ENCODE measurements around the gene TSPAN15.

The TSPAN15 gene

DNA sequence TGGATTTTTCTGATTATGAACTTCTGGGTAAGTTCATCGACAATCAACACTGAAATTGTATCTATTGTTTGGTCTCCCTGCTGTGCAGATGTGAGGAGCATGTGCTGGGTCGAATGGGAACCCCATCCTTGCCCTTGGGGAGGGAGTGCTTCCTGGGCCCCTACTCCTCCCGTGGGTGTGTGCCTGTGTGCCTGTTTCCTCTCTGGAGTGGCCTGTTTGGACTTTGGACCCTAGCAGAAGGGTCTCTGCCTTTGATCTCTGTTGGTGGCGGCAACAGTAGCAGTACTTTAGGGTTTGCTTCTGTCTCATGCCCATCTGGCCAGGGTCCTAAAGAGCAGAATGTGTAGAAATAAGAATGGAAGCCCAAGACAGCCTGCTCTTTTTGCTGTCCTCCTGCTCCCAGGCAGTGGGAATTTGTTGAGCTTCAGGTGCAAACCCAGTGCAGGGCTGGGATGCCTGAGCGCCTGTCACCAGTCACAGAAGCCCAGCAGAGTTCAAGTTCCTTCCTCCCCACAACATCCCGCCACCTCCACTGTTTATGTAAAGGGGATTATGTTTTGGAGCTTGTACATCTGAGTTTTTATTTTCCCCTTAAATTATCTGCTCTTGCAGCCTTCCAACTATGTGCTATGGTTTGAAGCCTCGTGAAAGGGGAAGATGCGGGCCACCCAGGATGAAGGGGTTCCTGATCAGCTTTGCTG is 33.1 kb upstream of the TSPAN15 start:
- DNase-seq, result no peak

DNA sequence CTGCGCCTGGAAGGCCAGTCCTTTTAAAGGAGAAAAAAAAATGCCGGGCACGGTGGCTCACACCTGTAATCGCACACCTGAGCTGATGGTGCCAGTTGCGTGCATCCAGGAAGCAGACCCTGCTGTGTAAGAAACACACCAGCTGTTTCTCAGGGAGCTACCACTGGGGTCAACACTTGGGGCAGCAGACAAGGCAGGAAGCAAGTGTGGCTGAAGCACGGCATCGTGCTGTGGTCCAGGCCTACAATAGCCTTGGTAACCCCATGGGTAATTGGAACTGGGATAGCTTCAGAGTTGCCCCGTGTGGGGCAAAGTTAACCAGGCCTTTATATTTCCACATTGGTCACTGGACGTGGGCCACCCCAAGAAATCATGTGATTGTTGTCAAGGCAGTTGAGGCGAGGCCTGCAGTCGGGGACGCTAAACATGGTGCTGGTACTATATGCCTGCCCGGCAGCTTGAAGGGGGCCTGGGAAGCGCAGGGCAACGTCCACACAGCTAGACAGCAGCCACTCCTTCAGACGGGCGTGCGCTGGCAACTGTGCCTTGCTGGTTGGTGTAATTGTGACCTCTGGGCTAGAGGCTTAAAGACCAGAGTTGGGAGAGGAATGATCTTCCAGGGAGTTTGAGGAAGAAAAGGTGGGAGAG is 32.0 kb upstream of the TSPAN15 start:
- DNase-seq, result no peak

DNA sequence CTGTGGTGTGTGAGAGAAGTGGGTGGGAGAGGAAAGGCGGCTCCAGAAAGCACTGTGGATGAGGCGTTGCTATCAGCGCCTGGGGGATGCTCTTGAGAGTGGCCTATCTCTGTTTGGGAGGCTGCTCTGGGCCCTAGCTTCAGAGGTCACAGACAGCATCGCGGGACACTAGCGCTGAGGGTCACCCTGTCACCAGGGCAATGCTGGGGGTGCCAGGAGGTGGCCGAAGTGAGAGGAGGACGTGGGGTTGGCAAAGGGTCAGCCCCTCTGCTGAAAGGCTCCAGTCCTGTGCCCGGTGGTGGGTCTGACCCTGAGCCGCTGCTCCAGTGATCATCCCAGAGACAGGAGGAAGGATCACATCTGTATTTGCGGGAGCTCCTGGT is 31.5 kb upstream of the TSPAN15 start:
- no peak for DNase-seq

DNA sequence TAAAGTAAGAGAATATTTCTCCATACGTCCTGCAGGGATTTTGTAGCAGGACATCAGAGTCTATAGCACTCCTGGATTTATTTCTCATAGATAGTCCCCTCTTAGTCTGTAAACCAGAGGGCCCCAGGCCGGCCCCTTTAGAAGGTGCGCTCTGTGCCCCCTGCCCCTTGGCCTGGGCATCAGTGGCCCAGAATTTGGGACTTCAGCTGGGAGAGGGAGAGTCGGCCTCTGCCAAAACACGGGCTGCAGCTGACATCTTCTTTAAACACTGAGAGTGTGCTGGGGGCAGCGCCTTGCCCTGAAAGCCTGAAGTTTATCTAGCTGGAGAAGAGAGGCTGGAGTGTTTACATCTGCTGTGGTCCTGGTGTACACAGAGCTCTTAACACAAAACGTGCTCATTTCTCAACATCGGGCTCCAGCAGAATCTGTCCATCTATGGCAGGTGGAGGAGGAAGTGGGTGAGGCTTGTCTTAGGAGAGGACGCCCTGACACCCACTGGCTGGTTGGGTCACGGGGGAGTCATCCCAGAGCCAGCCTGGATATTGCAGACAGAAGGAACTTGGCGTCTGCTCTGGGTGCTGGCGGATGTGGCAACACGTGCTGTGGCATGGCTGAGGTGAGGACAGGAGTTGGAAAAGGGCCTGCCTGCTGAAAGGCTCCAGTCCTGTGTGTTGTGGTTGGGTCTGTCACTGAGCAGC is 29.5 kb upstream of the TSPAN15 start:
- DNase-seq, result no peak

DNA sequence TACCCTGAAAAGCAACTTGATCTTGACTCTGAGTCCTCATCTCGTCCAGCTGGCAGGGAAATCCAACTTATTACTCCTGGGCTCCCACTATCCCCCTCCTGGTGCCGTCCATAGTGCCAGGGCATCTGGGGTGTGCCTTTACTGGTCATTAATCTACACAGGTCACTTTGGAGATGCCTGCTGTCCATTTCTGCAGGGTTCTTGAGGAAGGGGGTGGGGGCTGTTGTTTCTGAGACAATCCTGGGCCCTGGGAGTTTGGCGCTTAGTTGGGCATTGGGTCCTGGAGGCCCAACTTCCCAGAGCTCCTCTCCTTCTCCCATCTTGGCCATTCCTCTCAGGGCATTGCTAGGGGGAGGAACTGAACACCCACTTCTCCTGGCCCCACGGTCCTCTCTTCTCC is 28.6 kb upstream of the TSPAN15 start:
- DNase-seq, result no peak

DNA sequence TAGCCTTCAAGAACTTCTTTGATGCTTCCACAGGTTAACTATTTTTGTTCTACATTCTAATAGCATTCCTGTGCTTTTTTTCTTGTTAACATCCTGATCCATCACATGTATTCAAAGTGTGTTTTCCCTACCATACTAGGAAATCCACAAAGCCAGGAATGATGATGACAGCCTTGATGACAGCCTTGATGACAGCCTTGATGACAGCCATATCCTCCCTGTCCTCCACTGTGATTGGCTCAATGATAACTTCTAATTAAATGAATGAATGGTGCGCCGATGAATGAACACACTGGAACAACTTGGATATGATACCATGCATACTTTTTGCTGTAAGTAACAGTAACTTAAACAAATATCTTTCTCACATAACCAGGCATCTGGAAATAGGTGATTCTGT is 26.2 kb upstream of the TSPAN15 start:
- no peak for DNase-seq

DNA sequence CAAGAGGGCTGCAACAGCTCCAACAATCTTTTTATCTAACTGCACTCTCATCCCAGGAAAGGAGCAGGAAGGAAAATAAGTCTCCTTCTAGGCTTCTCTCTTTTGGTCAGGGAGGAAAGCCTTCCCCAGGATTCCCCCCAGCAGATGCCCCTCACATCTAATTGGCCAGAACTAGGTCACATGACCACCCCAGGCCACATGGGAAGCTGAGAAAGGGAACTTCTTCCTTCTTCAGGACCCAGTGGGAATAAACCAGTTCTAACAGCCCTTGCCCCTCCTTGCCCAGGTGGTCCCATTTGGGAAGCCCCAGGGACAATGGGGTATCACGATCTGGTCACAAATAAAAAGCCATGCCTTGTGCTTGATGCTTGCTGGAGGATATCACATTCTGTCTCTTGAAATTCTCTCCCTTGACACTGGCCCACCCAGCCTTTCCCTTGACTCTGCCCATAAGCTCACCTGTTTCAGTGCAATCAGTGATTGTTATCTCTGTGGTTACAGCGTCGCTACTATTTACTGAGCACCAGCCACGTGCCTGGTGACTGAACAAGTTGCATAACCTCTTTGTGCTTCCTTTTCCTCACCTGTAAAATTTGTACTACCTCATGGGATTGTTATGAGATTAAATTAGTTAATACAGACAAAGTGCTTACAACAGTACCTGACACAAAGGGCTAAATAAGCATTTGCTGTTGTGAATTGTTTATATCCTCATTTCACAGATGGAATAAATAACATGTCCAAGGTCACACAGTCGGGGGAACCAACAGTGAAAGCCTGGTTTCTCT is 25.6 kb upstream of the TSPAN15 start:
- DNase-seq, result peak; percentile 3

DNA sequence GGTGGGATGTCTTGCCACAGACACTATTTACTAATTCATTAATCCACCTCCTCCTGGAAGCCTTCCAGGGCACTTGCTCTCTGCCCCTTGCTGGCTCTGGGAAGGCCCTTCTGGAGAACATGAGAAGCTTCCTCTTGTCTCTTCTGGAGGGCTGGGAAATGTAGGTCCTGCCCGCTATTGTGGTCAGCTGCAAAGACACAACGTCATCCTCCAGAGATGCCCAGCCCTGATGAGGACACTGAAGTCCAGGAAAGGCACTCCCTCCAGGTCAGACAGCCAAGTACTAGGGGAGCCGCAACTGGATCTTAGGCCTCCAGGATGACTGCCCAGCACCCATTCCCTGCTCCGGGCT is 24.9 kb upstream of the TSPAN15 start:
- DNase-seq, result no peak

DNA sequence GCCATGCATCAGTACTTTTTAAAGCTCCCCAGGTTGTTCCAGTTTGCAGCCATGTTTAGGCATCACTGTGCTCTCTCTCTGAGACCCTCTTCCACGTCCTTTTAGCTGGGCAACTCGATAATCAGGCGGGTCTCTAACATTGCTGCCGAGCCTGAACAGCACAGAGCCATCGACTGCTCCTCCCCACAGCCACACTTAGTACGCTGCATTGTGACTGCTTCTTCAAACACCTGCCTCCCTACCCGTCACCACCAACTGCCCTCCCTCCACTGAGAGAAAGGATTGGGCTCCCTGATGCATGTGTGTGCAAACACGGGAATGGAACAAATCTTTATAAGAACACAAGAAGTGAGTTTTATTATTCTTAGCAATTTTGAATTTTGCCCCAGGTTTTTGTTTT is 23.1 kb upstream of the TSPAN15 start:
- DNase-seq, result no peak

DNA sequence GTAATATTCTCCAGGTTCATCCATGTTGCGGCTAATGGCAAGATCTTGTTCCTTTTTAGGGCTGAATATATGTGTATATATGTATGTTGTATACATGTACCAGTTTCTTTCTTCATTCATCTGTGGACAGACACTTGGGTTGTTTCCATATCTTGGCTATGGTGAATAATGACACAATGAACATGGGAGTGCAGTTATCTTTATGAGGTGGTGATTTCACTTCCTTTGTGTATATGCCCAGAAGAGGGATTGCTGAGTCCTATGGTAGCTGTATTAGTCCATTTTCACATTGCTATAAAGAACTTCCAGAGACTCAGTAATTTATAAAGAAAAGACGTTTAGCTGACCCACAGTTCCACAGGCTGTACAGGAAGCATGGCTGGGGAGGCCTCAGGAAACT is 17.1 kb upstream of the TSPAN15 start:
- no peak for DNase-seq

DNA sequence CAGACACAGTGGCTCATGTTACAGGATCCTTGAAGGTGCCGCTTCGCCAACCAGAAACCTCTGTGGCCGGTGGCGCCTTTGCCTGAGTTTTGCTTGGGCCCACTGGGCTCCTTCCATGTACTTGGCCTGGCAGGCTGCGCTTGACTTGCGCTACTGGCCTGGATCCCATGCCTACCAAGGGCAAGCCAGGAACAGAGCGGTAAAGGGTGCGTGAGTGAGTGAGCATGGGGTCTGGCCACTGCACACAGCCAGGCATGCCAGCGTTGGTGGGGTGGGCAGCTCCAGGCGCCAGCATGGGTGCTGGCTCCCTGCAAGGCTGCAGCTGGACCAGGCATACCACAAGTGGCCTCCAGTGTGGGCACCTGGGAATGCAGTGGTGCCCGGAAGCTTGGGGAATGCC is 16.3 kb upstream of the TSPAN15 start:
- DNase-seq, result no peak

DNA sequence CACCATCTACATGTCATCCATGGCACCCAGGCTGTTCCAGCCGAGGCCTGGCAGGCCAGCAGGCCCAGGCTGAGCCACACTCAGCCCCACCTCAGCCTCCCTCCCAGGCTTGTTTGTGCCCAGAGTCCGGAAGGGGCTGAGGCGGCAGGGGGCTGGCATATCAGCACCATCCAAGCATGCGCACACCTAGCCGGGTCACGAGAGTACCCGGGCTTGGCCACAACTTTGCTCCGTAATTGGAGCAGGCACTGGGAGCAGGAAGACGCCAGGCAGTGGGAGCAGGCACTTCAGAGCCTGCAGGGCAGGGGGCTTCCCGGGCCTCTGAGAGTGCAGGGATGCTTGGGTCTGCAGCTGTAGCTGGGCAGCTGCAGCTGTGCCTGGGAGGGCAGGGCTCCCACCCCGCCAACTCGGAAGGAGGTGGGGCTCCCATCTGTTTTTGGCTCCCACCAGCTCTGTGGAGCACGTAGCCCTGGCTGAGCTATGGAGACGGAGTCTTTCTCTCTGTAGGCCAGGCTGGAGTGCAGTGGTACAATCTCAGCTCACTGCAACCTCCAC is 15.2 kb upstream of the TSPAN15 start:
- no peak for DNase-seq

DNA sequence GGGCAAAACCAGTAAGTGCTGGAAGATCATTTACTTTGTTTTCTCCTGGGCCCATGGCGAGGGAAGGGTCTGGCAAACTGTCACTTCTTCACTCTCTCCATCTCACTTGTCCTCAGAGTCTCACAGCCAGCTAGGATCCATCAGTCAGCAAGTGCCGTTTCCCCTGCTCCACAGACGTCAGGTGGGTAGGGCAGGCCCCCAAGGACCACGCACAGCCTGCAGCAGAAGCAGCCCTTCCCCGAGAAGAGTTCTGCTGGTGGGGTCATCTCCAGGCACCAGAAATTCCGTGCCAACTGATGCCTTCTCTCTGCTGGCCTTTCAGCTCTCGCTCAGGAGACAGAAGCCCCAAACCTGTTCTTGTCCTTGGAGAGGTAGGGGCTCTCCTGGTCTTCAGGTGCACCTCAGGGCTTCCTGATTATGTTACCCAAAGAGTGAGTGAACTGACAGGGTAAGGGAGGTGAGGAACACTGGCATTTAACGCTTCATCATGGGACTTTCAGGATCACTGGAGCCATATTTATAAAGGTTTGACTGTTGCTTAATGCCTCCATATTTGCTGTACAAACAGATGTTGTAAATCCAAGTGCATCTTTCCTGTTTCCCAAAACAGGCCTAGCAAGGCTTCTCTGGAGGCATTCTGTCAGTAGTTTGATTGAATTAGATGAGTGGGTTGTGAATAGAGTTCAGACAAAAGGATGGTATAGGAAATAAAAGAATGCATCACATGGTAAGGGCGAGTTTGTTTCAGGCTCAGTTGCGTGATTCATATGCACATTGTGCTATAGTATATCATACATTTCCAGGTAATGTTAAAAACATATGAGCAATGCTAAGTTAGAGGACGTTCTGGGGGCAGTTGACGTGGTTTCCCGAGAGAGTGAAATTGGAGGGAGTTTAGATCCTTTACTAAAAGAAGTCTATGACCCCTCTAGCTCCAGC is 13.7 kb upstream of the TSPAN15 start:
- DNase-seq, result no peak

DNA sequence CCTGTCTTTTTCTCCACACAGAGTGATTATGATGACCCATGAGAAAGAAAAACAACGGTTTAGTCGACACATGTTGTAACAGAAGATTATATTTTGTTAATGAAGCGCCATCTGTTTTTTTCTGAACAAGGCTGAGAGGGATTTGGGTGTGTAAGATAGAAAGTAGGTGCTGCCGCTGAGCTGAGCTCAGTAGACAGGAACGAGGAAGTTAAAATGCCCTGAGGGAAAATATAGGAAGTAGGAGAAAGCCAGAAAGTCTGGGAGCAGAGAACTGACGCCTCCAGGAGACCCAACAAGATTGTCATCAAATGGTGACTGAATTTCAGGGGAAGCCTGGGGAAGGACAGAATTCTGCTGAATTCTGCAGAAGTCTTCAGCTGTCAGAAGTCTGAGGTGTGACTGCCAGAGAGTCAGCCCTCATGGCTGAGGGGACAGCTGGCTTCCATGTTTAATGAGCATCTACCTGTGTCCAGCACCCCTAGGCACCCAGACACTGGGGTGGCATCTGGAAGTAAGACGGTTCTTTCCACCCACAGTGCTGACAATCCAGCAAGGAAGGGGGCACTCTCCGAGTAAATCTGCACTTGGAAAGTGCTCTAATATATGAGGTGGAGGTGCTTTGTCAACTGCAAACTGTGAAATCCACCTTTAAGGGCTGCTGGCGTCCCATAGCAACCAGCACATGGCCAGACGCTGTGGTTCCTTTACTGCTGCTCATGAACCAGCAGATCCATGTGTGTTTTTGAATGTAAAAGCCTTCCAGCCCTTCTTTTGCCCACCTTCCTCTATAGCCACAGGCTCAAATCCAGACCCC is 12.5 kb upstream of the TSPAN15 start:
- peak; percentile 63 for DNase-seq

DNA sequence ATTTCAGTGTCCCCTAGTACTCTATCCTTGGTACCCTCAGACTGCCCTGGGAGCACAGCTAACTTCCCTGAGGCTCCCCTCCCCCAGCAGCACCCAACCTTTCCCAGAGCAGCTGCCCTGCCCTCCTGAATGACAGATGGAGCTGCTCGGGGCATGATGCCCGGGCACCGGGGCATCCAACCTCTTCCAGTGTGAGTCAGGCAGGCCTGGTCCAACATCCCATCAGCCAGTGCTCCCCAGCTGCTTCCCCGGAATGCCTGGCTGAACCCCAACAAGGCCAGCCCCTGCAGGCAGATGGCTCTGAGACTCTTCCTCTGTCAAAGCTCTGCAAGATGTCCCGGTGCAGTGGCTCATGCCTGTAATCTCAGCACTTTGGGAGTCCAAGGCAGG is 11.9 kb upstream of the TSPAN15 start:
- DNase-seq, result peak; percentile 39

DNA sequence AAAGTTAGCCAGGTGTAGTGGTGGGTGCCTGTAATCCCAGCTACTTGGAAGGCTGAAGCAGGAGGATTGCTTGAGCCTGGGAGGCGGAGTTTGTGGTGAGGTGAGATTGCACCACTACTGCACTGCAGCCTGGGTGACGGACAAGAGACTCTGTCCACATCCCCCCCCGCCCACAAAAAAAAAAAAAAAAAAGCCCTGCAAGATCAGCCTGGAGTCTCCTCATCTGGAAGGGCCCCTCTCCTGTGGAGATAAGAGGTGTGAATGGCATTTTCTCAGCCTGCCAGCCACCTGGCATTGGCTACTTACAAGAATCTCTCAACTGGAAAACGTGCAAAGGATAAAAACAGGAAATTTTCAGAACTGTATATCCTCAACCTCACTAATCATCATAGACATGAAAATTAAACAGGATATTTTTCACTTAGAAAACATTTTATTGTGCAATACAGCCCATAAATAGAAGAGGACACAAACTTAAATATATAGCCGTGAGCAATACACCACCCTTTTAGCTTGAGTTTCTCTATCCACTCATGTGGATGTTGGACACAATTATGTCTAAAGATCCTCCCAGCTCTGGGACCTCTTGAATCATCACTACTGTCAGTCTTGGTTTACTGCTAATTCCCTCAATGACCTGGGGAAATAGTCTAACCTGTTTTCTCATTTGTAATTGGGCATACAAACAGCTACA is 11.3 kb upstream of the TSPAN15 start:
- peak; percentile 43 for DNase-seq

DNA sequence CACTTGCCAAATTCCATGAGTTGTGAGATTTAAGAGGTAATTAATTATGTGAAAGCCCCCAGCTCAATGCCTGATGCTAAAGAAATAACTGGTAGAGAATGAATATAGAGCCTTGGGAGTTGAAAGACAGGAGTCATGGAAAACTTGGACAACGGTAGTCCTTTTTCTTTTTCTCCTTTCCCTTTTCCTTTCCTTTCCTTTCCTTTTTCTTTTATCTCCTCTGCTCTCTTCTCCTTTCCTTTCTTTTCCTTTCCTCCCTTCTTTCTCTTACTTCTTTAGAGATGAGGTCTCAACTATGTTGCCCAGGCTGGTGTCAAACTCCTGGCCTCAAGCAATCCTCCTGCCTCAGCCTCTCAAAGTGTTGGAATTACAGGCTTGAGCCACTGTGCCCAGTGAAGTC is 7.9 kb upstream of the TSPAN15 start:
- DNase-seq, result no peak

DNA sequence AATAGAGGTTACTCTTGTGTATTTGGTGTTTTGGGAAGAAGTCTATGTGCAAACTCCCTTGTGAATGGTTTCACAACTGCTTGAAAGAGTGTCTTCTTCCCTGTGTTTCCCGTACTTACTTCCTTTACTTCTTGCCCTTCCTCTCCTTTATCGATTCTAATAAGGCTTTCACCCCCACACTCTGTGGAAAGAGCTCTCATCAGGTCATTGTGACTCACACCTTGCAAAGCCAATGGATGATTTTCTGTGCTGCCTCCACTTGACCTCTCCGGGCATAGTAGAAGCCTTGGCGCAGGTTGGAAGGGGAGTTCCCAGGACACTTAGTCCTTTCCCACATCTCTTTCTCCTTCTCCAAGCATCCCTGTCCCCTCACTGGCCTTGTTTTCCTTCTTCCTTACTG is 6.2 kb upstream of the TSPAN15 start:
- DNase-seq, result no peak

DNA sequence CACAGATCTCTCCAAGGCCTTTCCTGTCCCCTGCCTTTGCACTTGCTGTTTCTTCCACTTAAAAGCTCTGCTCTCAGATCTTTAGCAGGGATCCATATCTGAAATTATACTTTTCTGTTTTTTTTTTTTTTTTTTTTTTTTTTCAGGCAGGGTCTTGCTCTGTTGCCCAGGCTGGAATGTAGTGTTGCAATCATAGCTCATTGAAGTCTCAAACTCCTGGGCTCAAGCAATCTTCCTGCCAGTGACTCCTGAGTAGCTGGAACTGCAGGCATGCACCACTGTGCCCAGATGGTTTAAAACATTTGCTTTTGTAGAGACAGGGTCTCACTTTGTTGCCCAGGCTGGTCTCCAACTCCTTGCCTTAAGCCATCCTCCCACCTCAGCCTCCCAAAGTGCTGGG is 5.0 kb upstream of the TSPAN15 start:
- DNase-seq, result no peak

DNA sequence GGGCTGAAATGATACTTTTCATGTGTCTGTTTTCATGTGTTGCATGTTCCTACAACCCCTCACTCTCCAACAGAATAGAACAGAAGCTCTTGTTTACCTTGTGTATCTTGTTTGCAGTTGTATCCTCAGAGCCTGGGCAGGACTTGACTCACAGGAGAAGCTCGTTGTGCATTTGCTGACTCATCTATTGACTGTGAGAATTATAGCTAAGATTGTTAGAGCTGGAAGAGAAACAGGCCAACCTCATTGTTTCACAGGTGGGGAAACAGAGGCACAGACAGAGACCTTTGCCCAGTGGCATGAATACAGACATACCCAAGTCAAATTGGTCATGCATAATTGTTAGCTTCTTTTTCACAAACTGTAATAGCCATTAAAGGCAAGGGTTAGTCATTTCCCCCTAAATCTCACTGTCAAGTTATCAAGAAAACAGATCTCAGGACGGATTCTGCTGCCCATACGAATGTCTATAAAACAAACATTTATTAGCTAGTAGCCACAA is 4.6 kb upstream of the TSPAN15 start:
- DNase-seq, result no peak

DNA sequence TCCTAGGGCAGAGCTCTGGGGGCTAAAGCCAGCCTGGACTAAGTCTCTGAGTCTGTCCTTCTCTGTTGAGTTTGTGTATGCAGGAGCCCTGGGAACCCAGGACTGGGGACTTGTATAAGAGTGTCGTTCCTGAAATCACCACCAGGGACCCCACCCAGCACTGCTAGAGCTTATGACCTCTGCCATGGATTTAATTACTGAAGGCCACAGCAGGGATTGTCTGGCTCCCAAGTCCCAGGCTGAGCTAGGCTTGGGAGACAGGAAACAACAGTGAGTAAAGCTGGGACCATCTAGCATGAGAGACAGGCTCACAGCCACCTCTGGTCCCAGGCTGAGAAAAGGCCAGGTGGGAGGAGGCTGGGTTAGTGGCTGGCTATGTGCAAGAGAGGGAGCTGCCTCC is 1.4 kb upstream of the TSPAN15 start:
- peak; percentile 87 for DNase-seq
